NT2/D1 (cell line): Measurements from ENCODE around the gene NRXN2.

Source experiments
- SUZ12 ChIP-seq: IDR thresholded peaks from 2 replicates; pipeline ENCODE4 v1.6.1; 2011; ENCODE audit not compliant: insufficient read length, insufficient read depth; ENCODE audit errors: extremely low read depth
- YY1 ChIP-seq: IDR thresholded peaks from 2 replicates; pipeline ENCODE4 v1.6.1; 2011; ENCODE audit not compliant: insufficient read length, insufficient read depth
- ZNF274 ChIP-seq: IDR thresholded peaks from 2 replicates; pipeline ENCODE4 v1.6.1; 2011; ENCODE audit warnings: mild to moderate bottlenecking, low read depth, low read length

- no peak for TF ChIP-seq ZNF274
- TF ChIP-seq YY1 = no peak
- TF ChIP-seq SUZ12 = no peak
Observed at GRCh38 chr11:64744544-64745188, 21.7 kb upstream of the NRXN2 start.
